Neural cell (in vitro differentiated cells): ENCODE measurements around the gene COBL.

Experiments used
- EZH2 ChIP-seq: fragments of 200-600, 300-800 bp; shearing (Covaris generic), sonication (generic); IDR thresholded peaks from 2 replicates; pipeline ENCODE4 v1.6.1; 2014; ENCODE audit warnings: antibody characterized with exemption, low read length, borderline replicate concordance, mild to moderate bottlenecking; ENCODE audit not compliant: insufficient read depth, poor library complexity, severe bottlenecking
- POLR2AphosphoS5 ChIP-seq: IDR thresholded peaks from 2 replicates; pipeline ENCODE4 v1.6.1; 2012
- TF ChIP-seq, protein P1 (sequence below): fragments of 450-650 bp; IDR thresholded peaks from 2 replicates; pipeline ENCODE4 v1.5.1; 2014; ENCODE audit warnings: antibody characterized with exemption, mild to moderate bottlenecking, moderate library complexity; ENCODE audit not compliant: poor library complexity, severe bottlenecking
- TF ChIP-seq, protein P2 (sequence below): IDR thresholded peaks from 2 replicates; pipeline ENCODE4 v1.6.1; 2012; ENCODE audit warnings: borderline replicate concordance

GRCh38 chr7:51043461-51043860 lies 273.1 kb downstream of the COBL start:
- TF ChIP-seq EZH2 (no peak), POLR2AphosphoS5 (no peak)
- TF ChIP-seq, protein P1, sequence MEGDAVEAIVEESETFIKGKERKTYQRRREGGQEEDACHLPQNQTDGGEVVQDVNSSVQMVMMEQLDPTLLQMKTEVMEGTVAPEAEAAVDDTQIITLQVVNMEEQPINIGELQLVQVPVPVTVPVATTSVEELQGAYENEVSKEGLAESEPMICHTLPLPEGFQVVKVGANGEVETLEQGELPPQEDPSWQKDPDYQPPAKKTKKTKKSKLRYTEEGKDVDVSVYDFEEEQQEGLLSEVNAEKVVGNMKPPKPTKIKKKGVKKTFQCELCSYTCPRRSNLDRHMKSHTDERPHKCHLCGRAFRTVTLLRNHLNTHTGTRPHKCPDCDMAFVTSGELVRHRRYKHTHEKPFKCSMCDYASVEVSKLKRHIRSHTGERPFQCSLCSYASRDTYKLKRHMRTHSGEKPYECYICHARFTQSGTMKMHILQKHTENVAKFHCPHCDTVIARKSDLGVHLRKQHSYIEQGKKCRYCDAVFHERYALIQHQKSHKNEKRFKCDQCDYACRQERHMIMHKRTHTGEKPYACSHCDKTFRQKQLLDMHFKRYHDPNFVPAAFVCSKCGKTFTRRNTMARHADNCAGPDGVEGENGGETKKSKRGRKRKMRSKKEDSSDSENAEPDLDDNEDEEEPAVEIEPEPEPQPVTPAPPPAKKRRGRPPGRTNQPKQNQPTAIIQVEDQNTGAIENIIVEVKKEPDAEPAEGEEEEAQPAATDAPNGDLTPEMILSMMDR: no peak
- TF ChIP-seq, protein P2, sequence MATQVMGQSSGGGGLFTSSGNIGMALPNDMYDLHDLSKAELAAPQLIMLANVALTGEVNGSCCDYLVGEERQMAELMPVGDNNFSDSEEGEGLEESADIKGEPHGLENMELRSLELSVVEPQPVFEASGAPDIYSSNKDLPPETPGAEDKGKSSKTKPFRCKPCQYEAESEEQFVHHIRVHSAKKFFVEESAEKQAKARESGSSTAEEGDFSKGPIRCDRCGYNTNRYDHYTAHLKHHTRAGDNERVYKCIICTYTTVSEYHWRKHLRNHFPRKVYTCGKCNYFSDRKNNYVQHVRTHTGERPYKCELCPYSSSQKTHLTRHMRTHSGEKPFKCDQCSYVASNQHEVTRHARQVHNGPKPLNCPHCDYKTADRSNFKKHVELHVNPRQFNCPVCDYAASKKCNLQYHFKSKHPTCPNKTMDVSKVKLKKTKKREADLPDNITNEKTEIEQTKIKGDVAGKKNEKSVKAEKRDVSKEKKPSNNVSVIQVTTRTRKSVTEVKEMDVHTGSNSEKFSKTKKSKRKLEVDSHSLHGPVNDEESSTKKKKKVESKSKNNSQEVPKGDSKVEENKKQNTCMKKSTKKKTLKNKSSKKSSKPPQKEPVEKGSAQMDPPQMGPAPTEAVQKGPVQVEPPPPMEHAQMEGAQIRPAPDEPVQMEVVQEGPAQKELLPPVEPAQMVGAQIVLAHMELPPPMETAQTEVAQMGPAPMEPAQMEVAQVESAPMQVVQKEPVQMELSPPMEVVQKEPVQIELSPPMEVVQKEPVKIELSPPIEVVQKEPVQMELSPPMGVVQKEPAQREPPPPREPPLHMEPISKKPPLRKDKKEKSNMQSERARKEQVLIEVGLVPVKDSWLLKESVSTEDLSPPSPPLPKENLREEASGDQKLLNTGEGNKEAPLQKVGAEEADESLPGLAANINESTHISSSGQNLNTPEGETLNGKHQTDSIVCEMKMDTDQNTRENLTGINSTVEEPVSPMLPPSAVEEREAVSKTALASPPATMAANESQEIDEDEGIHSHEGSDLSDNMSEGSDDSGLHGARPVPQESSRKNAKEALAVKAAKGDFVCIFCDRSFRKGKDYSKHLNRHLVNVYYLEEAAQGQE: no peak
